DMS153 (cell line): ENCODE data around the gene PAM.

Experiments
- DNase-seq: peaks from one replicate; lab custom pipeline; 2025; lab: John Stamatoyannopoulos, UW

The PAM gene

GRCh38 chr5:102754767-102755431 lies at the start of gene PAM:
PAM (plus strand) TSS chr5:102755305; CDS start chr5:102866196, 110,891 bp downstream.
- DNase-seq, result peak; percentile 32

GRCh38 chr5:102711525-102712385 lies 43.4 kb upstream of the PAM start:
- DNase-seq, result no peak

- no peak for DNase-seq
These were observed 41.8 kb upstream of the PAM start for GRCh38 chr5:102713278-102713677.

- DNase-seq, result no peak
These were observed 41.3 kb upstream of the PAM start for GRCh38 chr5:102713682-102714231.

GRCh38 chr5:102715082-102715807 lies 39.9 kb upstream of the PAM start:
- DNase-seq, result no peak

- no peak for DNase-seq
These were observed 39.1 kb upstream of the PAM start for GRCh38 chr5:102716017-102716416.

- no peak for DNase-seq
These were observed 36.3 kb upstream of the PAM start for GRCh38 chr5:102718819-102719218.

GRCh38 chr5:102719886-102720285 lies 35.2 kb upstream of the PAM start:
- DNase-seq, result no peak

- no peak for DNase-seq
These were observed 34.1 kb upstream of the PAM start for GRCh38 chr5:102720969-102721368.

GRCh38 chr5:102722931-102723330 lies 32.2 kb upstream of the PAM start:
- DNase-seq, result no peak

- DNase-seq, result no peak
These were observed 23.4 kb upstream of the PAM start for GRCh38 chr5:102731693-102732092.

GRCh38 chr5:102733534-102733933 lies 21.6 kb upstream of the PAM start:
- no peak for DNase-seq

- DNase-seq, result no peak
These were observed 17.9 kb upstream of the PAM start for GRCh38 chr5:102737161-102737560.

GRCh38 chr5:102737805-102738469 lies 17.2 kb upstream of the PAM start:
- DNase-seq, result no peak

GRCh38 chr5:102740515-102740914 lies 14.6 kb upstream of the PAM start:
- no peak for DNase-seq

- DNase-seq, result no peak
These were observed 12.9 kb upstream of the PAM start for GRCh38 chr5:102742215-102742614.

- DNase-seq, result no peak
These were observed 11.2 kb upstream of the PAM start for GRCh38 chr5:102743900-102744299.

GRCh38 chr5:102747386-102748166 lies 7.5 kb upstream of the PAM start:
- DNase-seq, result no peak

GRCh38 chr5:102749416-102750030 lies 5.6 kb upstream of the PAM start:
- DNase-seq, result no peak

- DNase-seq, result no peak
These were observed 4.8 kb upstream of the PAM start for GRCh38 chr5:102750151-102750834.
